GM18498 (cell line): ENCODE data around the gene MAX.
"Not testable (repeated sequence)": the region's sequence is repeated elsewhere in the genome, so short reads cannot be mapped to it uniquely, and the experiment has no call there.

ENCODE experiments used
- ATAC-seq: cut with Tn5 transposase; IDR thresholded peaks from one replicate; pipeline ENCODE4 v1.9.1; 2021; ENCODE audit warnings: mild to moderate bottlenecking, moderate library complexity; ENCODE audit not compliant: unreplicated experiment

The MAX gene

DNA sequence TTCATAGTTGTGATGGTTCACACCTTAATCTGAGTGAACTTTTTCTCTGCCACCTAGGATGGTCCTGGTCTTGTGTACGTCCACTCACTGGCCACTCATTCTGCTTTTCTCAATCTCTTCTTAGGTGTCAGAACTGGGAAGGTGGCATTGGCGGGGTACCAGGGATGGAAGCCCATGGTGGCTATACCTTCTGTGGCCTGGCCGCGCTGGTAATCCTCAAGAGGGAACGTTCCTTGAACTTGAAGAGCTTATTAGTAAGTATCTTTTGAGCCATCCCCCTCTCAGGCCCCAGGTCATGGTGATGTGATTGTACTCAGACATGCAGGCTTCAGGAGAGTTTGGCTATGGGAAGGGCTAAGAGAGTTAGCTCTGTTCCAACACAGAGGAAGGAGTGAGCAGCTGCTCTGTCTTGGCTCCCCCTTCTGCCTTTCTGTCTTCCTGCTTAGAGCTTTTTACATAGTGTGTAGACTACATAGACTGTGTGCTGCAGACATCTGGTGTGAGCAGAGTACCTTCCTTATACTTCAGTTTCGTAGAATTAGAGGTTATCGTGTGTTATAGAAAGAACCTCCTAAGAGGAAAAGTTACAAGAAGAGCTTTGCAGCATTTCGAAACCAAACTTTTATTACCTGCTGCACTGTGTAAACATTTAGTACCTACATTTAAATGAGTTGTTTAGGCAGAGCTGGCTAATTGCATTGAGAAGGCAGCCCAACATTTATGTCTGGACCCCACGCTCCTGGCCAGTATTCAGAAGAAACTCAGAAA, 61.5 kb downstream of the MAX start:
- ATAC-seq: no peak

GRCh38 chr14:65038966-65039365, 63.4 kb downstream of the MAX start:
- no peak for ATAC-seq

GRCh38 chr14:65035049-65035448, 67.3 kb downstream of the MAX start:
- ATAC-seq: no peak

GRCh38 chr14:65034021-65034420, 68.3 kb downstream of the MAX start:
- no peak for ATAC-seq

DNA sequence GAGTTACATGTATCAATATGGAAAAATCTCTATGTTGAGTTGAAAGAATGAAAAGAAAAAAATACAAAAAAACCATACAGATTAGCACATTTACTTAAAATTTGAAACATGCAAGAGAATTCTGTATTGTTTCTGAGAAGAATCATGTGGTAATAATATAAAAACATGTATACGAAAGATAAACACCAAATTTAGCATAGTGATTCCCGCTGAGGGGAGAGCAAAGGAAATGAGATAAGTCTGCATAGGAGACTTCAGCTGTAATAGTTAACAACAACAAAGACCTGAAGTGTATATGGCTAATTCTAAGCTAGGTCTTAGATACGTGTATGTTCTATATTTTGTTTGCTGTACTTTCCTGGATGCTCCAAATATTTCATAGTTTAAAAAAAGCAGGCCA, 69.1 kb downstream of the MAX start:
- no peak for ATAC-seq

DNA sequence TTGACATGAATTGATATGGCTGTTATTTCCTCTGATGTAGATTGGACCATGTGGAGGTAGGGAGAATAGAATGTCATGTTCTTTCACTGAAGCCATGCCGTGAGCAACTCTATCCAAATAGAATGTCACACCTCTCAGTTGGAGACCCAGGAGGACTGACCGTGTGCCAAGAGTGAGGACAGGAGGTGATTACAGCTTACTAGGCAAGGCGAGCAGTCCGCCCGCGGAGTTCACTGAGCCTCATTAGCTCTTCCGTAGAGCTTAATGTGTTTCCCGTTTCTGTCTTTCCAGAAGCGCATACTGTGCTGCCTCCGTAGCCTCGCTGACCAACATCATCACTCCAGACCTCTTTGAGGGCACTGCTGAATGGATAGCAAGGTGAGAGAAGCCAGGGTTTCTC, 70.0 kb downstream of the MAX start:
- no peak for ATAC-seq

DNA sequence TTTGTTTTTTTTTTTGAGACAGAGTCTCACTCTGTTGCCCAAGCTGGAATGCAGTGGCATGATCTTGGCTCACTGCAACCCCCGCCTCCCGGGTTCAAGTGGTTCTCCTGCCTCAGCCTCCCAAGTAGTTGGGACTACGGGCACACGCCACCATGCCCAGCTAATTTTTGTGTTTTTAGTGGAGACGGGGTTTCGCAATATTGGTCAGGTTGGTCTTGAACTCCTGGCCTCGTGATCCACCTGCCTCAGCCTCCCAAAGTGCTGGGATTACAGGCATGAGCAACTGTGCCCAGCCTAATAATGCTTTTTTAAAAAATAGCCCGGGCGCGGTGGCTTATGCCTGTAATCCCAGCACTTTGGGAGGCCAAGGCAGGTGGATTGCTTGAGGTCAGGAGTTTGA, 71.0 kb downstream of the MAX start:
- ATAC-seq: not testable (repeated sequence)

DNA sequence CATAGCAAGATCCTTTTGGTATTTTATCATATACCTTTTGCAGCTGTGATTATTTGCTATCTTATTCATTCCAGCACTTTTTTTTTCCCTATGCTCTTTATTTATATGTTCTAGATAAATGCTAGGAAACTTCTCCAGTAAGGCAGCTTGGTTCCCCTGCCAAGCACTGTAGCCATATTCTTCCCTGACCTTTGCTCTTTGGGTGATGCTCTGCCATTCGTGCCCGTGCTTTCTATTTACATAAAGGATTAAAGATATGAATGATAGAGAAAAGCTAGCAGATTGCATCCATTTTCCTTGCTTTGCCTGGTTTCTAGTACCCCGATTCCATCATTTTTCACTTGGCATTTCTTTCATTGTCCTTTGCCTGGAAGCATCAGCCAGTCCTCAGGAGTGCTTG, 73.4 kb downstream of the MAX start:
- no peak for ATAC-seq

DNA sequence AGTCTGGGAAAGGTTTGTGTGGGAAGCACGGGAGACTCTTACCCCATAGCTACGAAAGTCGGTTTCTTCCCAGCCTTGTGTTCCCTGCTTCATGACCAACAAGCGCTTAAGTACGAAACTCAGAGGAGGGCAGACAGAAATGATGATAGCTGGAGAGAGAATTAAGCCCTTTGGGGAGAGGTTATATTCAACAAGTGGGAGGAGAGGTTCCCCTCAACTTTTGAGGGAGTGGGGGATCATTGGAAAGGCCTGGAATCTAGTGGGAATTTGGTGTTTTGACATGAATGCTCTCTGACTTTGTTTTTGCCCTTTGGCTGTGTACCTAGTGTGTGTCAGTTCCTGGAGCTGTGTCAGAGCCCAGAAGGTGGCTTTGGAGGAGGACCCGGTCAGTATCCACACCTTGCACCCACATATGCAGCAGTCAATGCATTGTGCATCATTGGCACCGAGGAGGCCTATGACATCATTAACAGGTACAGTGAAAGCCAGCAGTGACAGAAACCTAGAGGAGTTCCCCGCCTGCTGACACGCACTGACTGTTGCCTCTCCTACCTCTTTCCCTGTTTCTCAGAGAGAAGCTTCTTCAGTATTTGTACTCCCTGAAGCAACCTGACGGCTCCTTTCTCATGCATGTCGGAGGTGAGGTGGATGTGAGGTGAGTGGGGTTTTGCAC, 75.1 kb downstream of the MAX start:
- no peak for ATAC-seq

DNA sequence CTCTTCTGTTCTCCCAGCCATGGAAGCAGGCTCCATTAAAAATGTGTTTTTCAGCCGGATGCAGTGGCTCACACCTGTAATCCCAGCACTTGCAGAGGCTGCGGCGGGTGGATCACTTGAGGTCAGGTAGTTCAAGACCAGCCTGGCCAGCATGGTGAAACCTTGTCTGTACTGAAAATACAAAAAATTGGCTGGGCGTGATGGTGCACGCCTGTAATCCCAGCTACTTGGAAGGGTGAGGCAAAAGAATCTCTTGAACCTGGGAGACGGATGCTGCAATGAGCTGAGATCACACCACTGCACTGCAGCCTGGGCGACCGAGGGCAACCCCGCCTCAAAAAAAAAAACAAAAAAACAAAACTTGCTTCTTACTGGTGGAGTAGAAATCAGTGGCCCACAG, 75.8 kb downstream of the MAX start:
- ATAC-seq: no peak

- no peak for ATAC-seq
Measured at GRCh38 chr14:65025818-65026217, 76.5 kb downstream of the MAX start.
